GM12878 (cell line): ENCODE data around the gene ZNF367. TPM values are rescaled to one million over a fixed set of nuclear protein-coding genes. Genes with fewer than 3 reads are reported as not detected.

Source experiments
- ATAC-seq: fragments of 200-7000 bp; cut with Tn5 transposase; 3 replicates; pipeline ENCODE4 v1.9.1; 2020; ENCODE audit warnings: mild to moderate bottlenecking, moderate library complexity
- BruUV-seq: library from RNA; stranded (reverse); fragments of 400-500 nt; replicated peaks from 2 replicates; lab custom pipeline; 2021; lab: Mats Ljungman, UMichigan
- CTCF ChIA-PET: fragments of 300-600 bp; sonication (Branson Sonifier 250); formaldehyde crosslinking; extraction: SDS; loops from one replicate; lab custom pipeline; 2021; ENCODE audit warnings: inconsistent platforms; lab: Yijun Ruan, JAX
- POLR2A ChIA-PET: fragments of 350-600 bp; formaldehyde crosslinking; extraction: SDS; loops from one replicate; lab custom pipeline; 2021; ENCODE audit warnings: inconsistent platforms; lab: Charles Lee
- RAD21 ChIA-PET: fragments of 300-600 bp; sonication (Branson Sonifier 250); formaldehyde crosslinking; loops from one replicate; lab custom pipeline; 2023; ENCODE audit warnings: antibody characterized with exemption; ENCODE audit not compliant: unreplicated experiment; lab: Charles Lee
- SMC1A ChIA-PET: fragments of 300-600 bp; sonication (Branson Sonifier 250); formaldehyde crosslinking; loops from one replicate; lab custom pipeline; 2023; ENCODE audit not compliant: unreplicated experiment, uncharacterized antibody; lab: Charles Lee
- DNase-seq: peaks from one replicate; pipeline ENCODE4 v3.0.0-alpha.2; 2011; ENCODE audit warnings: low read depth, low spot score
- FAIRE-seq: peaks from 3 replicates; lab custom pipeline; 2011; peaks lifted over from hg19 to GRCh38; lab: Jason Lieb, UNC
- H2AFZ ChIP-seq: 2 replicates; pipeline ENCODE4 v1.6.0; 2011; ENCODE audit warnings: low read depth, low read length, control low read depth; ENCODE audit not compliant: control insufficient read depth
- H3K27ac ChIP-seq: 2 replicates; pipeline ENCODE4 v1.5.1; 2011; ENCODE audit warnings: control low read depth; ENCODE audit not compliant: control insufficient read depth, insufficient read depth
- H3K27me3 ChIP-seq, 2 experiments: replicated peaks in 1 of 2; 2 replicates each; pipeline versions ENCODE4 v1.6.0 to v1.6.1; 2011; ENCODE audit warnings: low read length in 1 of 2; ENCODE audit not compliant: control insufficient read depth in 2 of 2, insufficient read depth in 2 of 2
- H3K36me3 ChIP-seq, 2 experiments: 2 replicates each; pipeline ENCODE4 v1.5.1; 2011; ENCODE audit warnings: low read length in 1 of 2; ENCODE audit not compliant: control insufficient read depth in 2 of 2, insufficient read depth in 2 of 2
- H3K4me1 ChIP-seq: 2 replicates; pipeline ENCODE4 v1.6.1; 2011; ENCODE audit warnings: mild to moderate bottlenecking, low read length, moderate library complexity, mixed read lengths; ENCODE audit not compliant: control insufficient read depth, insufficient read depth
- H3K4me2 ChIP-seq: 2 replicates; pipeline ENCODE4 v1.6.0; 2011; ENCODE audit warnings: control low read depth; ENCODE audit not compliant: control insufficient read depth, insufficient read depth
- H3K4me3 ChIP-seq: fragments of 200-600 bp; sonication (generic); 2 replicates; pipeline ENCODE4 v1.5.1; 2016
- H3K79me2 ChIP-seq: 2 replicates; pipeline ENCODE4 v1.6.0; 2011; ENCODE audit warnings: low read length; ENCODE audit not compliant: control insufficient read depth, insufficient read depth
- H3K9ac ChIP-seq: 2 replicates; pipeline ENCODE4 v1.8.0; 2011; ENCODE audit warnings: low read length, control low read depth, mixed read lengths; ENCODE audit not compliant: control insufficient read depth, insufficient read depth
- H3K9me3 ChIP-seq: replicated peaks from 3 replicates; pipeline ENCODE4 v1.5.1; 2011; ENCODE audit warnings: mild to moderate bottlenecking, low read length; ENCODE audit not compliant: control insufficient read depth, insufficient read depth
- H4K20me1 ChIP-seq: 2 replicates; pipeline ENCODE4 v1.6.0; 2011; ENCODE audit not compliant: control insufficient read depth, insufficient read depth
- ASH2L ChIP-seq: fragments of 300-600, 200-600 bp; sonication (generic); IDR thresholded peaks from 2 replicates; pipeline ENCODE4 v1.6.1; 2017; ENCODE audit warnings: low read depth, mild to moderate bottlenecking, borderline replicate concordance
- BACH1 ChIP-seq: fragments of 450-650 bp; IDR thresholded peaks from 2 replicates; pipeline ENCODE4 v1.6.1; 2017; ENCODE audit warnings: mild to moderate bottlenecking, borderline replicate concordance
- BRCA1 ChIP-seq: IDR thresholded peaks from 2 replicates; pipeline ENCODE4 v1.6.1; 2011; ENCODE audit warnings: low read depth, low read length, improper control_type of control experiment
- CREB1 ChIP-seq: IDR thresholded peaks from 2 replicates; pipeline ENCODE4 v1.6.1; 2012; ENCODE audit warnings: low read depth, mild to moderate bottlenecking, inconsistent platforms
- EP300 ChIP-seq, 2 experiments: fragments of 150-350 bp in 1 of 2; IDR thresholded peaks; 2 replicates each; pipeline ENCODE4 v1.6.1; 2011 to 2012; ENCODE audit warnings: low read depth in 2 of 2, low read length in 2 of 2, borderline replicate concordance in 1 of 2, improper control_type of control experiment in 1 of 2, inconsistent platforms in 1 of 2; ENCODE audit not compliant: control insufficient read depth in 1 of 2
- HDGF ChIP-seq: fragments of 450-650 bp; IDR thresholded peaks from 2 replicates; pipeline ENCODE4 v1.6.1; 2016; ENCODE audit warnings: antibody characterized with exemption
- IRF5 ChIP-seq: fragments of 450-650 bp; IDR thresholded peaks from 2 replicates; pipeline ENCODE4 v1.6.1; 2017; ENCODE audit warnings: borderline replicate concordance
- MYB ChIP-seq: fragments of 150-350 bp; IDR thresholded peaks from 2 replicates; pipeline ENCODE4 v1.6.1; 2014; ENCODE audit warnings: mild to moderate bottlenecking, low read depth, low read length, borderline replicate concordance
- NFIC ChIP-seq: IDR thresholded peaks from 2 replicates; pipeline ENCODE4 v1.6.1; 2012; ENCODE audit warnings: low read depth, mild to moderate bottlenecking, inconsistent platforms, low read length, moderate library complexity
- NKRF ChIP-seq: fragments of 450-650 bp; conservative IDR thresholded peaks from 2 replicates; pipeline ENCODE4 v1.6.1; 2017; ENCODE audit warnings: mild to moderate bottlenecking, moderate library complexity
- PAX8 ChIP-seq: fragments of 450-650 bp; IDR thresholded peaks from 2 replicates; pipeline ENCODE4 v1.6.1; 2017; ENCODE audit warnings: mild to moderate bottlenecking, moderate library complexity
- RAD21 ChIP-seq: IDR thresholded peaks from 2 replicates; pipeline ENCODE4 v1.6.1; 2011; ENCODE audit warnings: mild to moderate bottlenecking, low read depth, low read length, moderate library complexity; ENCODE audit not compliant: insufficient read depth
- RELA ChIP-seq: fragments of 450-650 bp; IDR thresholded peaks from 2 replicates; pipeline ENCODE4 v1.8.0; 2014; ENCODE audit warnings: borderline replicate concordance; ENCODE audit not compliant: partially characterized antibody
- RUNX3 ChIP-seq: IDR thresholded peaks from 2 replicates; pipeline ENCODE4 v1.6.1; 2012; ENCODE audit warnings: low read length, inconsistent platforms
- SIN3A ChIP-seq: IDR thresholded peaks from 2 replicates; pipeline ENCODE4 v1.6.1; 2012; ENCODE audit warnings: low read depth, low read length, improper control_type of control experiment
- SIX5 ChIP-seq: IDR thresholded peaks from 2 replicates; pipeline ENCODE4 v1.6.1; 2011; ENCODE audit warnings: mild to moderate bottlenecking, low read depth, low read length, moderate library complexity; ENCODE audit not compliant: severe bottlenecking
- ZZZ3 ChIP-seq: IDR thresholded peaks from 2 replicates; pipeline ENCODE4 v1.6.1; 2011; ENCODE audit warnings: low read depth; ENCODE audit not compliant: control insufficient read depth, insufficient read length
- WGBS: methylation state at CpG from one replicate; pipeline ENCODE4 v1.1.6; 2016; ENCODE audit warnings: low lambda C conversion rate; ENCODE audit not compliant: insufficient replicate concordance, insufficient coverage; ENCODE audit errors: missing lambda C conversion rate; 5-methylcytosine and 5-hydroxymethylcytosine counted together
- in situ Hi-C: fragments of 300-500 bp; cut with MboI; formaldehyde crosslinking; loops from 9 replicates; pipeline ENCODE4 v1.14.3; 2018; ENCODE audit warnings: mixed read lengths
- intact Hi-C: fragments of 100-400 bp; cut with micrococcal nuclease; formaldehyde crosslinking; loops from one replicate; pipeline ENCODE4 v1.14.2; 2022; ENCODE audit not compliant: unreplicated experiment
- polyA plus RNA-seq, 11 experiments: library from polyadenylated mRNA; depleted of rRNA in 4 of 11; unstranded in 6 of 11; stranded (reverse) in 5 of 11; fragments of >200 nt; fragmentation: Nextera tagmentation in 4 of 11; fragmentation: Illumina TruSeq in 1 of 11; extraction: Ambion mirVana in 4 of 11; extraction: Trizol in 1 of 11; gene quantifications; 1 replicate in 1 of 11; 2 replicates in 10 of 11; pipeline versions ENCODE4 v1.2.1 to v1.2.3, GENCODE V29; 2011 to 2016; ENCODE audit warnings: inconsistent platforms in 2 of 11, missing spikeins in 2 of 11, low read depth in 1 of 11
- total RNA-seq, 4 experiments: library from RNA; depleted of rRNA in 3 of 4; stranded (reverse); fragments of >200 nt in 3 of 4; fragmentation: Illumina TruSeq in 1 of 4; extraction: Trizol in 1 of 4; gene quantifications; 2 replicates each; pipeline versions ENCODE4 v1.2.1 to v1.2.3, GENCODE V29; 2013 to 2021

ZNF367 gene
- total and polyA plus RNA-seq, 10 of the 15 experiments (the other 5 are each of a cell fraction or from before 2014, with no cell fraction given) = 2.9 to 16.3 (median 11.1) TPM

GRCh38 chr9:96448546-96449170 is 30.5 kb upstream of the ZNF367 start:
- Histone ChIP-seq H3K4me2 (no peak overlapping the region), H3K27ac (no peak overlapping the region), H3K9me3 (no peaks in the 10 kb centered on the region), H3K36me3 (no peaks in the 10 kb centered on the region), H3K27me3 (peaks cover 0 to 3% of the 10 kb centered on the region in 2 experiments; a peak in 1 of 4 replicates), H3K9ac (no peak overlapping the region), H3K4me3 (no peak overlapping the region), H2AFZ (no peak overlapping the region), H3K79me2 (no peaks in the 10 kb centered on the region), H4K20me1 (no peaks in the 10 kb centered on the region), H3K4me1 (peaks cover 6% of the 10 kb centered on the region)
- no peak for FAIRE-seq
- POLR2A ChIA-PET = interaction anchor here (0.5 to 1.3 kb wide), 5 partner anchors 13 to 203 kb away, joined by 3 to 5 read pairs (median 3); no protein-coding TSS in a partner anchor
- WGBS = 45% methylated on average over 11 of the region's 11 CpGs
- in situ Hi-C loops = loop anchor here (5.0 kb wide), 1 partner anchor 204 kb away; no protein-coding TSS in a partner anchor
- intact Hi-C loops = no loop called here
- no peak for DNase-seq
- RAD21 ChIA-PET = interaction anchor here (1.1 to 4.1 kb wide), 2 partner anchors 117 to 121 kb away, joined by 5 to 30 read pairs; no protein-coding TSS in a partner anchor
- no peak for ATAC-seq
- SMC1A ChIA-PET = interaction anchor here (1.4 to 4.5 kb wide), 2 partner anchors 27 to 116 kb away, joined by 3 to 38 read pairs; no protein-coding TSS in a partner anchor
- CTCF ChIA-PET = interaction anchor here (0.6 to 4.7 kb wide), 4 partner anchors 7 to 1960 kb away, joined by 3 to 34 read pairs (median 5); no protein-coding TSS in a partner anchor
- no TSS peak for BruUV-seq
- TF ChIP-seq PAX8 (no peak), NKRF (no peak), RUNX3 (no peak), NFIC (no peak), ASH2L (no peak), MYB (no peak), EP300 (IDR thresholded peaks at IDR 0.05; ENCODE audit: borderline replicate concordance in 1 of 2, control insufficient read depth in 1 of 2, low read depth in 2 of 2, low read length in 2 of 2) (no peak), RAD21 (no peak), BACH1 (no peak), SIX5 (no peak), CREB1 (no peak), IRF5 (no peak), HDGF (no peak), SIN3A (no peak), BRCA1 (no peak), RELA (no peak), ZZZ3 (no peak)
